ENCODE measurements around the gene ASCC3.
"Not testable (repeated sequence)": the region's sequence is repeated elsewhere in the genome, so short reads cannot be mapped to it uniquely, and the experiment has no call there.

ASCC3 gene

DNA sequence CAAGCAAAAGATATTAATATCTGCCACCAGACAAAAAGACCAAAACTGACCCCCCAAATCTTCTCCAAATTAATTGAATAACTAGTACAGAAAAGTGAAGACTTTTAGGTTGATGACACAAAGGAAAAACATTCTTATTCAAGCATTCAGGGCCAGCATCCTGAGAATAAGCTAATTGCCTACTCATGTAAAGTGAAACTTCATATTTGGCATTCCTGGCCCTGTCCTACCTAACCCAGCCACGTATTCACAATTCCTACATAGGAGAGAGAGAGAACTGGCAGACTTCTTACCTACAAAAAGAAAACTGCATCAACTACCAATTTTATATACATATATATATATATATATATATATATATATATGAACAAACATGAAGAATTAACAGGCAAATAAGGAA is 4.9 kb upstream of the ASCC3 start:
- no peak for DNase-seq

DNA sequence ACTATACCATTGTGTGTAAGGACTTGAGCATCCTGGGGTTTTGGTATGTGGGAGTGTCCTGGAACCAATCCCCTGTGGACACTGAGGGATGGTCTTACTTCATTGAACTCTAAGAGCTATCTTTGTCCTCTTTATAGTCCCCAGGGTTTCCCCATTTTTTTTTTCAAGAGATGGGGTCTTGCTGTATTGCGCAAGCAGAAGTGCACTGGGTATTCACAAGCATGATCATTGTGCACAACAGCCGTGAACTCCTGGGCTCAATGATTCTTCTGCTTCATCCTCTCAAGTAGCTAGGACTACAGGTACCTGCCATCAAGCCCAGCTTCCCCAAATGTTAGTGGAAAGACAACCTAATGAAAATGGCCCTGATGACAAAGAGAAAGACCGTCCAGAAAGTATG is 2.2 kb upstream of the ASCC3 start:
- no peak for DNase-seq

DNA sequence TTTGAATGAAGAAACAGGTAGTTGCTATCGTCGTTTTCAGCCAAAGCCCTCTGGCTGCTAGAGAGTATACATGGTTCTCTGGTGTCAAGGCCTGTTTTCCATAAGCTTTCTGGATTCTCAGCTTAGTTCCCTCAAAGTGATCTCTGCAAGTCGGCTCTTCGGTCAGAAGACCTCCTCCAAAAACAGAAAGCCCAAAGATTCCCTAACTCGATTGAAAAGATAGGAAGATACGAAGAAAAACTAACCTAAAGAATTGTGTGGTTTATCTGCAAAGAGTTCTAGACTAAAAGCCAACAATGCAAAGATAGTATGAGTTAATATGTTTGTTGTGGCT is 545 bp upstream of the ASCC3 start:
- no peak for DNase-seq

DNA sequence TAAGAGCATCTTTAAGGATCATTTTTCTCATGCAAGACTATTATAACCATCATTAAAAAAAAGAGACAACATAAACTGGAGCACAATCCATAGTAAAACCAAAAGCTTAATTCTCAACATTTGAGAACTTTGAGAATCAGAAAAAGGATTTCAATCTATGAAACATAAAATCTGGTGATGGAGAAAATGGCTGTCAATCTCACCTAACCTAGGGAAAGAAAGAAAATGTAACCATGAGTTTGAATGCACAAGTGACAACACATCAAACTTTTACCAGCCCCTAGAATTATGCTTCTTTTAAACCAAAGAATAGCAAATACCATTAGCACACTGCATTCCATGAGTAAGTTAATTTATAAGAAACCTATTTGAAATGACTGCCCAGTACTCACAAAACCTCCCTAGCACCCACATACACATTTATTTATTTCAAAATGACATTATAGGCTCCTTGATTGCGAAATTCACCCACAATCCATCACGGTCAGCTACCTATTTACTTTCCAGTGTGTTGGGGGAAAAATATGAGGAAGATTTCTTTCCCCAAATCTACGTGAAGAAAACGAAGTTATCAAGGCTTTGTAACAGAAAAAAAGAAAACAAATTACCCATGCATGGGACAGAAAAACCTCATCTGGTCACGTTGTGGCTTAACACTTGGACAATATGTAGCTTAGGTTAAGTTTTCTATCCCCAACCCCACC is 828 bp downstream of the ASCC3 start:
- no peak for DNase-seq

DNA sequence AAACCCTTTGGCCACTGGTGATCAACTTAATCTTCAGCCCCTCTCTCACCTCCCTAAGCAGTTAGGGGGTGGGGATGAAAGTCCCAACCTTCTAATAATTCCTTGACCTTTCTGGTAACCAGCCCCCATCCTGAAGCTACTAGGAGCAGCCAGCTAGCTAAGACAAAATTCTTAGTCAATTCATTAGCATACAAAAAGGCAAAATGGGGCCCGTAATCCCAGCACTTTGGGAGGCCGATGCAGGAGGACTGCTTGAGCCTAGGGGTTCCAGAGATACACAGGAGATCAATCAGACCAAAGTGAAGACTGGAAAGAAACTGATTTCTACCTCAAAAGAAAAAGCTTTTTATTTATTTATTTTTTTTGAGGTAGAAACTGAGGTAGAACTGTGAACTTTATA is 1.8 kb downstream of the ASCC3 start:
- no peak for DNase-seq

DNA sequence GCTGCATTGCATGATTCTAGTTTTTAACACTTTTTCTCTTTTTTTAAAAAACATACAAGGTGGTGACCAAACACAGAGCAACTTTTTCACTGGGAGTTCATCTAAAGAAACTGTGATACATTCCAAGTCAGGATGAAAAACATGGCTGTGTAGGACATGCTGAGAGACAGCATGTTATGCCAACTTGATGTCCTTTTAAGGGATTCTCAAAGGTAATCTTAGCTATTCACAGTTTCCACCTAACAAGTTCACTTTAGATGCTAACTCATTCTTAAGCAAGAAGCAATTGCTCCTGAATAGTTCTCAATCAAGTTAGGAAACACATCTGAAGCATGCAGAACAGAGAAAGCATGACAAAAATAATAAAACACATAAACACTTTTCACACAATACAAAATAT is 3.3 kb downstream of the ASCC3 start:
- DNase-seq: no peak

DNA sequence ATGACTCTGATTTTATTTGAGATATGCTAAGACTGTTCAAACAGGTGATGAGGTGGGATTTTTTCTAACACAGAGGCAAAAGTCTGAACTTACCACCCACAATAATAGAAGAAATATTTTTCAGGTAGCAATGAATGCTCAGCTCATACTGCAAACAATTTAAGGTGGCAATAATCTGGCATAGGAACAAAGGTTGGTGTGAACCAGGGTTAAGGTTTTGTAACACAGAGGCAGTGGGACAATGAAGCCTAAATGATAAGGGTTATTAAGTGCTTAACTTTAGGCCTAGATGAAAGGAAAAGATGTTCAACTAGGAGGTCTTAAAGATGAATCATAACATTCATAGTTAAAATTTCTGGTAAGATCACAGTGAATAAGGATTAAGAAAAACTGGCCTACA is 4.9 kb downstream of the ASCC3 start:
- no peak for DNase-seq

DNA sequence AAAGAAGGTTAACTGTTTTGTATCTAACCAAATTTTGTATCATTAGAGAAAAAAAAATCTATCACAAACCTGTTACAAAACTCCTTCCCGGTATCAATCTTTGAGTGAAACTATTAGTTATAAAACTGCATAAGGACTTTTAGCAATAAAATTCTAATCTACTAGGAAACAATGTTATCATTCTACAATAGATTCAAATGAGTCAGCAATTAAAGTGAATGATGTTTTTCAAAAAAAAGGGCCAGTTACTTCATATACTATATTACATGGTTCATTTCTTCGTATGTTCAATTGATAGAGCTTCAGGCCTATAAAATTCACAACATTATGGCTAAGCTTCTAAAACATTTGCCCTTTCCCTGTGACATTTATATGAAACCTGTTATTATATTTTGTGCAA is 15.6 kb downstream of the ASCC3 start:
- DNase-seq: no peak

DNA sequence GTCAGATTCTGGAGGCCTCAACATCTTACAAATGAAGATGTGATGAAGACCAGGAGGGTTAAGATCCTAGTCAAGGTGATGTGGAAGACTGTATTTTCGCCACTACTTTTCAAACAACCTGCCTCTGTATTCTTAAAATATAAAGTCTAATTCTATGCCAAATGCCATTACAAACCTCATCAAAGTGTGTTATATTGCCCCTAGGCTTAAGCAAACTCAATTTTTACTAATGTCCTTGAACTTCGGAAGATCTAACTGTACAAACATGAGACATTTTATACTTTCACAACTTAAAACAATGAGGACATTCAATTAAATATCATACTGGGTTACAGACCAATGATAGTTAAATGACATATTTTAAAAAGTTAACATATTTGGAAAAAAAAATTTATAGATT is 19.1 kb downstream of the ASCC3 start:
- no peak for DNase-seq

DNA sequence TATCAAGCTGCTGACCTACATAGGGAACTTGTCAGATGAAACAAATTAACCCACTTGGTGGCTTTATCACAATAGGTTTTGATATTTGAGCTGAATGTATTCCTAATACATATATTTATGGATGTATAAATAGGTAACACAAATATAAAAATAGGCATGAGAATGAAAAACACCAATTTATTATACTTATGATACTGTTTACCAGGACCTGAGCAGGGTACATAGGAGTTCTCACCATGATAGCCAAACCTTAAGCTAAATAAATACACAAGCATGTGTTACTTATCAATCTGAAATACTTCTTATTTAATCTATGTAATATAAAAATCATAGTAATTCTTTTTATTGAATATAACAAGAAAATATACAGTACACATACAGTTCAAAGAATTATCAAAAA is 25.0 kb downstream of the ASCC3 start:
- DNase-seq: no peak

DNA sequence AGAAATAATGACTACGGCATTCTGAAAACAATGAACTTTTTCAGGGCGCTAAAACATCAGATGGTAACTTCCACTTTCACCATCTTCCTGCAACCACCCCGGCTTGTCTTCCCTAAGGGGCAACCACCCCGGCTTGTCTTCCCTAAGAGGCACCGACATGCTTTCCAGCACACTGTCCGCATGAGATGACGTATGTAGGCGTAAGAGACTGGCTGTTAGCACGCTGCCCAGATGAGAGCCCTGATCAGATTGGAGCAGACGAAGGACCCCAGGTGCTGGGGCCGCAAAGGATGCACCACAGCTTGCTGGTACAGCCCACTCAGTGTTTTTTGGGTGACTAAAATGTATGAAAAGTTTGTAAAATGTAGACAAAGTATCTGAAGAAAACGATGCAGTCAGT is 29.3 kb downstream of the ASCC3 start:
- no peak for DNase-seq

DNA sequence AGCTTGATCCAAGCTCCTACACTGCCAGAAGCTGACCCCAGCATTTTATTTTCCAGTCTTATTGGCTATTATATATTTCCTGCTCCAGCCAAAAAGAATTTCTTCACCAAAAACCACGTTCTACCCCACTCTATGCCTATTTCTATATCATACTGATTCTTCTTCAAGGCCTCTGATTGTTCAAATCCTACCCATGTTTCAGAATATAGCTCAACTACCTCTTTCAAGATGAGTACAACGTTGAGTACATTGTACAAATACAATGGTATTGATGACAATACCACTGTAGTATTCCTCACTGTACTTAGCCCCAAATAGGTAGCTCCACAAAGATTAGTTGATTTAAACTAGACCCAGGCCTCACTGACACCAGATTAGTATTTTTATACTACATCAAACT is 31.0 kb downstream of the ASCC3 start:
- DNase-seq: no peak

DNA sequence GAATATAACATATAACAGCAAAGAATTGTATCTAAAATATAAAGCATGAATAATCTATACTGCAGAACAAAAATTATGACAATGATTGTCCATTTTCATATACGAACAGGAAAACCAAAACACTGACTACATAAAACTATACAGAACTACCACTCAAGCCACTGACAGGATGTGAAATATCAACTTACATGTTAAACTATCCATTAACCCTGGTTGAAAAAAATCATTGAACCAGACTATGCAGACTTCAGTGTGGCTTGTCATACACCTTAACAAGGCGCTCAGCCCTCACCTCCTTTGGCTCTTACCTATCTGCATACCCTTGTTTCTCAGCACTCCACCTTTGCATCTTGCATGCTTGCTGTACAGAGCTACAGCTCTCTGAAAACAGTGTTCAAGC is 34.9 kb downstream of the ASCC3 start:
- peak; percentile 1 to 47 for DNase-seq

DNA sequence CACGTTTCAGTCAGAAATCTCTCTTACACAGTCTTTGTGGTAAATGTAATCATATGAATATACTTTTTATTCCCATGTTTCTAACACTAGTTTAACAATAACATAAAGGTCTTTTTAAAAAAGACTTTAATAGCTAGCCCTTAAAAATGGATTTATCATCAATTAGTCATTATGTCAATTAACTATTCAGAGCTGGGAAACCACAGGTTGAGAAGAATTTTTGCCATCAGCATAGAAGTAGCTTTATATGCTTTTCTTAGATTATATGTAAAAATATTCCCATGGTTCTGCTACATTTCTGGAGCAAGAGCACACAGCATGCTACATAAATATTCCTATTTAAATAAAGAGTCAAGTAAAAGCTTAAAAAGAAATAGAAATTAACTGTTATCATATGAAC is 35.5 kb downstream of the ASCC3 start:
- no peak for DNase-seq

DNA sequence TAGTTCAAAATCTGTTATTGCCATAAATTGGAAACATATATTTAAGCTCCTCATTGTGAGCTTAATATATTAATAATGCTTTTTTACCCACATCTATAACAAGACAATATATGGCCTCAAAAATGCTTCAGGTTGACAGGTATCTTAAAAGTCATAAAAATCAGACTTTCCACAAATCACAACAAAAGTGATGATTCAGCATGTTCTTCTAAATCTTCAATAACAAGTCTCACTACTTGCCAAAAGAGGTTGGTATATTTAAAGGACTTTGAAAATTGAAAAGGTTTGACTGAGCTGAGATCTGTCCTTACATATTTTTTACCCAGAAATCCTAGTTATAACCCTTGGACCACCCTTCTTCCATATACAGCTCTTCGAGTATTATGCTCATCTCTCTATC is 41.7 kb downstream of the ASCC3 start:
- no peak for DNase-seq

DNA sequence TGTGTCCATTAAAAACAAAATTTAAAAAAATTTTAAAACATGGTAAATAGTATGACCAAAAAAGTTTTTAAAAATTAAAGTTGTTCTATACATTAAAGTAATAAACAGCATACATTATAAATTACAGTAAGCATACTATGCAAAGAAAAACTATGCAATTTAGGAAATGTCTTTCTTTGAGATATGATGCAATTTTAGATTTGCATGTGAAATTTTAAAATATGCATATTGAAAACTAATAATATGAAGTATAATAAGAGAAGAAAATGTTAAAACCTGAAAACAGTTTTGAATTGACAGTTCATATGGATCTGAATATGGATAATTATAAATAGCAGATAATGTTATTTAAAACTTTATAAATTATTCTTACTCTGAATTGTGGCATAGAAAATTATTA is 43.1 kb downstream of the ASCC3 start:
- DNase-seq: no peak

DNA sequence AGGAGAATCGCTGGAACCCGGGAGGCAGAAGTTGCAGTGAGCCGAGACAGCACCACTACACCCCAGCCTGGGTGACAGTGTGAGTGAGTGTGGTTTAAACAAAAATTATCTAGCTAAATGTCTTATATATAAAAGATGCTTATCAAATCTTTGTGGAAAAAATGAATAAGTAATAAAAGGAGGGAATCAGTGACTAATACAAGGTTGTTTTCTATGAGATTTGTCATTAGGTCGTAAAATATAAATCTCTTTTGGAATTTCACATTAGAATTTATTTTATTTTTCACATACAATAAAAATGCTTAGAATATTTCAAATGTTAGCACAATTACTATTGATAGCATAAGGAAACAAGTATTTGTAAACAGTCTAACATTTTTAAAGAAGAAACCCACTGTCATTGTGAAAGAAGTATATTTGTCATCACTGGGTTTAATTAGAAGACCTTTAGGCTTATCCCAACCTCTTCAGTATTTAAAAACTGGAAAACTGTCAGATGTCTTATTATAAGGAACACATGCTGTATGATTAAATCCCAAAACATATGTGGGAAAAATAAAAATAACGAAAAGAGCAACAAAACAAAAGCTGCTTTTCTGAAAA is 47.1 kb downstream of the ASCC3 start:
- no peak for DNase-seq

DNA sequence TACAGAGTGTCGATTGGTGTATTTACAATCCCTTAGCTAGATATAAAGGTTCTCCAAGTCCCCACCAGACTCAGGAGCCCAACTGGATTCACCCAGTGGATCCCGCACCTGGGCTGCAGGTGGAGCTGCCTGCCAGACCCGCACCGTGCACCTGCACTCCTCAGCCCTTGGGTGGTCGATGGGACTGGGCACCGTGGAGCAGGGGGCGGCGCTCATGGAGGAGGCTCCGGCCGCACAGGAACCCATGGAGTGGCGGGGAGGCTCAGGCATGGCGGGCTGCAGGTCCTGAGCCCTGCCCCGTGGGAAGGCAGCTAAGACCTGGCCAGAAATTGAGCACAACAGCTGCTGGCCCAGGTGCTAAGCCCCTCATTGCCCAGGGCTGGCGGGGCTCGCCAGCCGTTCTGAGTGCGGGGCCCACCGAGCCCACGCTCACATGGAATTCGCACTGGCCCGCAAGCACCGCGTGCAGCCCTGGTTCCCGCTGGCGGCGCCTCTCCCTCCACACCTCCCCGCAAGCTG is 52.0 kb downstream of the ASCC3 start:
- not testable (repeated sequence) for DNase-seq

DNA sequence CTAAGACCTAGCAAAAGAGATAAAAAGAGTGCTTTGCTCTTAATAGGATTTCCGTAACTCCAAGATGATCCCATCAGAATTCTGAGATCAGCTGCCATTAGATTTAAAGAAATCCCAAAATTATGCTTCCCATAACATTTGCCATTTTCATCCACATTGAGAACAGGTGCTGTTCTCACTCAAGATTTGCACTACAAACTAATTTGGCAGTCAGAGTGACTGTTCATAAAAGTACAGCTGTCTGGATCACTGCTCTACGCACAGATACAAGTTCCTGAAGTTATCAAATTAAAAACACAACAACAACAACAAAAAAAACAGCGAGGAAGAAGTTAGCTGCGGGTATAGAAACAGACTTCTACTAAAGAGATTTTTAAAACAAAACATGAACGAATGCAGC is 58.1 kb downstream of the ASCC3 start:
- no peak for DNase-seq

DNA sequence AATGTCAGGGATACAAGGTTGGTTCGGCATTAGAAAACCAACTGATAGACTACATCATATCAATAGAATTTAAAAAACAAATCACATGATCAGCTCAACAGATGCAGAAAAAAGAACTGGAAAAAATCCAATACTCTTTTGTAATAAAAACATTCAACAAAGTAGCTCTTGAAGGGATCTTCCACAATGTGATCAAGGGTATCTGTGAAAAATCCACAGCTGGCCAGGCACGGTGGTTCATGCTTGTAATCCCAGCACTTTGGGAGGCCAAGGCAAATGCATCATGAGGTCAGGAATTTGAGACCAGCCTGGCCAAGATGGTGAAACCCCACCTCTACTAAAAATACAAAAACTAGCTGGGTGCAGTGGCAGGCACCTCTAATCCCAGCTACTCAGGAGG is 63.1 kb downstream of the ASCC3 start:
- DNase-seq: no peak

DNA sequence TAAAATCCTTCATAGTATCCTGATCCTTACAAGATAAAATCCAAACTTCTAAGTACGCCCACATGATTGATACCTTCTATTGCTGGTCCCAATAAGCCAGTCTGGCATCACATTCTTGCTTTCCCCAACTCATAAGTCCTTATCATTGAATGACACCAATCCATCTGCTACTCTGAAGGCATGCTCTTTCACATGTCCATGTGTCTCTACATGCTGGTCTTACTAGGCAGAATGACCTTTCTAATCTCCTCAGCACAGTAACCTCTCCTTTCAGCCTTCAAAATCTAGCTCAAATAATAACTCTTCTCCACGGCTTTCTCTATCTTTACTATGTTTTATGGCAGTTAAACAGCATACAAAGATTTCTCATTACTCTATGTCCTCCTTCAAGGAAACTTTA is 71.1 kb downstream of the ASCC3 start:
- no peak for DNase-seq

DNA sequence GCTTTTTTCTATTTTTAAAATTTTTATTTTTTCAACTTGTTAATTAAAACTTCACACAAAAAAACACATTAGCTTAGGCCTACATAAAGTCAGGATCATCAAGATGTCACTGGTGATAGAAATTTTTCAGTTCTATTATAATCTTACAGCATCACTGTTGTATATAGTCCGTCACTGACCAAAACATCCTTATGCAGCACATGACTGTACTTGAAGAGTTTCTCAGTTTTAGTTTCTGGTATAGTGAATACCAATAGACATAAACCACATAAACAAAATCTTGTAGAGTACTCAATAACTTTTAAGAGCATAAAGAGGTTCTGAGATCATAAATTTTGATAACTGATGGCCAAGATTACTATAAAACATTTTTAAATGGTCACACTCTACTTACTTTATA is 71.8 kb downstream of the ASCC3 start:
- DNase-seq: no peak

DNA sequence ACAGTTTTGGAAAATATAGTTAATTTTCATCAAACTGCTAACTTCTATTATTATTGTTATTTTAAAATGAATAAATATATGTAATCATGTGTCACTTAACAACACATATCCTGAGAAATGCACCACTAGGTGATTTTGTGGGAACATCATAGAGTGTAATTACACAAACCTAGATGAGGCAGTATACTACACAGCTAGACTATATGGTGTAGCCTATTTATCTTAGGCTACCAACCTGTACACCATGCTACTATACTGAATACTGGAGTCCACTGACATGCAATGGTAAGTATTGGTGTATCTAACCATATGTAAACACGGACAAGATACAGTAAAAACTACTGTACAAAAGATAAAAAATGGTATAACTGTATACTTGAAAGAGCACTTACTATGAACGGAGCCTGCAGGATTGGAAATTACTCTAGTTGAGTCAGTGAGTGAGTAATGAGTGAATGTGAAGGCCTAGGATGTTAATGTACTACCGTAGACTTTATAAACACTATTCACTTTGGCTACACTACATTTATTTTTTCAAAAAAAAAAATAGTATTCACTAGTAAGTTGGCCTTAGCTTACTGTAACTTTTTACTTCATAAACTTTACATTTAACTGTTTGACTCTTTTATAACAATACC is 72.4 kb downstream of the ASCC3 start:
- DNase-seq: no peak

DNA sequence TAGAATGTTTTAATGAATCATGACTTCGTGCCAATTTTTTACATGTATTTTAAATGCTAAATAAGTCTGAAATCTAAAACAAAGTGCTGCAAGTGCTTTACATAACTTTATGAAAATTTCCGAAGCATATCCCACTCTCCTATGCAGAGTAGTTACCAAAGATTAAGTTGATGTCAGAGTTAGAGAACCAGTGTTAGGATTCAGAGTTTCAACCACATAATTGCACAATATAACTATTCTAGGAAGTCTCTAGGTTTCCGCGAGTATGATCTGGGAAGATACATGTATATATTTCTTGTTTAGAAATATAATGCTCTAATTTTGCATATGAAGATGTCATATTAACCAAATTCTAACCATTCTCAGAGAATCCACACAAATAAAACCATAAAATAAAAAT is 74.8 kb downstream of the ASCC3 start:
- no peak for DNase-seq
